SU-DHL-6 (cell line): ENCODE data around the gene PDE9A.

Experiments
- H2AFZ ChIP-seq: fragments of 200-600 bp; sonication (generic); 2 replicates; pipeline ENCODE4 v1.6.1; 2014; ENCODE audit warnings: low read depth, mild to moderate bottlenecking, moderate library complexity, mixed read lengths, antibody characterized with exemption, low read length; ENCODE audit not compliant: severe bottlenecking
- H3F3A ChIP-seq: fragments of 200-600 bp; shearing (Covaris generic); 2 replicates; pipeline ENCODE4 v1.6.0; 2016; ENCODE audit warnings: antibody characterized with exemption, mild to moderate bottlenecking; ENCODE audit not compliant: insufficient read depth
- H3K27ac ChIP-seq: fragments of 200-600 bp; sonication (generic); 2 replicates; pipeline ENCODE4 v1.5.1; 2016; ENCODE audit warnings: low read depth, mild to moderate bottlenecking, low read length, moderate library complexity, mixed read lengths
- H3K27me3 ChIP-seq: fragments of 200-600 bp; sonication (generic), shearing (Covaris generic); 2 replicates; pipeline ENCODE4 v1.6.0; 2014; ENCODE audit warnings: mild to moderate bottlenecking, low read length
- H3K36me3 ChIP-seq: fragments of 200-600 bp; sonication (generic); 2 replicates; pipeline ENCODE4 v1.6.1; 2014; ENCODE audit warnings: mild to moderate bottlenecking, low read length, mixed read lengths
- H3K4me2 ChIP-seq: fragments of 300-600, 200-600 bp; shearing (Covaris generic), sonication (generic); 2 replicates; pipeline ENCODE4 v1.6.0; 2014; ENCODE audit warnings: low read length, low read depth, mild to moderate bottlenecking; ENCODE audit not compliant: poor library complexity, severe bottlenecking
- H3K4me3 ChIP-seq: fragments of 200-600 bp; sonication (generic); 2 replicates; pipeline ENCODE4 v1.5.1; 2014; ENCODE audit warnings: antibody characterized with exemption, low read length, mild to moderate bottlenecking, mixed read lengths; ENCODE audit not compliant: insufficient read depth, poor library complexity, severe bottlenecking
- H3K79me2 ChIP-seq: fragments of 200-600 bp; sonication (generic); 2 replicates; pipeline ENCODE4 v1.6.1; 2014; ENCODE audit warnings: mild to moderate bottlenecking, low read length, moderate library complexity; ENCODE audit not compliant: insufficient read depth
- H3K9ac ChIP-seq: fragments of 200-600 bp; sonication (generic); 2 replicates; pipeline ENCODE4 v1.7.0; 2014; ENCODE audit warnings: mild to moderate bottlenecking, low read length
- H3K9me2 ChIP-seq: fragments of 200-600 bp; sonication (generic); replicated peaks from 2 replicates; pipeline ENCODE4 v1.6.1; 2014; ENCODE audit warnings: low read length; ENCODE audit not compliant: insufficient read depth
- H3K9me3 ChIP-seq: fragments of 200-600 bp; sonication (generic); 2 replicates; pipeline ENCODE4 v1.6.1; 2014; ENCODE audit warnings: low read length, mixed read lengths; ENCODE audit not compliant: insufficient read depth
- H4K20me1 ChIP-seq: fragments of 200-600 bp; sonication (generic); 2 replicates; pipeline ENCODE4 v1.6.1; 2014; ENCODE audit warnings: low read depth, mild to moderate bottlenecking, antibody characterized with exemption, low read length, moderate library complexity, mixed read lengths
- CTCF ChIP-seq: fragments of 200-600 bp; sonication (generic); IDR thresholded peaks from one replicate; pipeline ENCODE4 v1.5.1; 2017; ENCODE audit warnings: antibody characterized with exemption, mild to moderate bottlenecking, low read length, moderate library complexity; ENCODE audit not compliant: insufficient read depth, poor library complexity, severe bottlenecking
- EZH2phosphoT487 ChIP-seq: fragments of 200-600 bp; sonication (generic), shearing (Covaris generic); conservative IDR thresholded peaks from 2 replicates; pipeline ENCODE4 v1.6.1; 2018; ENCODE audit warnings: mild to moderate bottlenecking, antibody characterized with exemption, low read length, moderate library complexity, mixed read lengths

Gene PDE9A

GRCh38 chr21:42769183-42769819 lies 115.9 kb downstream of the PDE9A start:
- Histone ChIP-seq H3F3A (no peaks in the 10 kb centered on the region), H3K4me2 (no peak overlapping the region), H3K9ac (no peak overlapping the region), H3K36me3 (no peaks in the 10 kb centered on the region), H3K27ac (no peak overlapping the region), H3K4me3 (no peak overlapping the region), H3K9me2 (no peaks in the 10 kb centered on the region), H3K27me3 (no peaks in the 10 kb centered on the region), H3K9me3 (no peaks in the 10 kb centered on the region), H3K79me2 (no peaks in the 10 kb centered on the region), H2AFZ (no peak overlapping the region), H4K20me1 (no peaks in the 10 kb centered on the region)
- TF ChIP-seq CTCF (no peak), EZH2phosphoT487 (no peak)

- no peak overlapping the region for H2AFZ ChIP-seq
- H3K27me3 ChIP-seq, result no peaks in the 10 kb centered on the region
- no peaks in the 10 kb centered on the region for H3K79me2 ChIP-seq
- H3K9ac ChIP-seq, result no peak overlapping the region
- H4K20me1 ChIP-seq, result no peaks in the 10 kb centered on the region
- no peak overlapping the region for H3K27ac ChIP-seq
- H3K36me3 ChIP-seq, result no peaks in the 10 kb centered on the region
- no peaks in the 10 kb centered on the region for H3F3A ChIP-seq
- no peak overlapping the region for H3K4me3 ChIP-seq
- no peak for TF ChIP-seq EZH2phosphoT487
- TF ChIP-seq CTCF, result no peak
- no peak overlapping the region for H3K4me2 ChIP-seq
- H3K9me3 ChIP-seq, result no peaks in the 10 kb centered on the region
- no peaks in the 10 kb centered on the region for H3K9me2 ChIP-seq
Observed at GRCh38 chr21:42769820-42770716, 116.6 kb downstream of the PDE9A start.

GRCh38 chr21:42770717-42771502 lies 117.5 kb downstream of the PDE9A start:
- Histone ChIP-seq H3K9me3 (no peaks in the 10 kb centered on the region), H3K36me3 (no peaks in the 10 kb centered on the region), H3F3A (no peaks in the 10 kb centered on the region), H4K20me1 (no peaks in the 10 kb centered on the region), H3K27me3 (no peaks in the 10 kb centered on the region), H3K79me2 (no peaks in the 10 kb centered on the region), H3K9ac (no peak overlapping the region), H3K4me2 (no peak overlapping the region), H3K9me2 (no peaks in the 10 kb centered on the region), H3K4me3 (no peak overlapping the region), H2AFZ (no peak overlapping the region), H3K27ac (no peak overlapping the region)
- TF ChIP-seq EZH2phosphoT487 (no peak), CTCF (no peak)
